HG03045 (cell line): Measurements from ENCODE around the gene STXBP6.

ENCODE experiments used
- ATAC-seq: cut with Tn5 transposase; IDR thresholded peaks from one replicate; pipeline ENCODE4 v1.9.1; 2021; ENCODE audit warnings: mild to moderate bottlenecking, moderate library complexity; ENCODE audit not compliant: unreplicated experiment

The STXBP6 gene

DNA sequence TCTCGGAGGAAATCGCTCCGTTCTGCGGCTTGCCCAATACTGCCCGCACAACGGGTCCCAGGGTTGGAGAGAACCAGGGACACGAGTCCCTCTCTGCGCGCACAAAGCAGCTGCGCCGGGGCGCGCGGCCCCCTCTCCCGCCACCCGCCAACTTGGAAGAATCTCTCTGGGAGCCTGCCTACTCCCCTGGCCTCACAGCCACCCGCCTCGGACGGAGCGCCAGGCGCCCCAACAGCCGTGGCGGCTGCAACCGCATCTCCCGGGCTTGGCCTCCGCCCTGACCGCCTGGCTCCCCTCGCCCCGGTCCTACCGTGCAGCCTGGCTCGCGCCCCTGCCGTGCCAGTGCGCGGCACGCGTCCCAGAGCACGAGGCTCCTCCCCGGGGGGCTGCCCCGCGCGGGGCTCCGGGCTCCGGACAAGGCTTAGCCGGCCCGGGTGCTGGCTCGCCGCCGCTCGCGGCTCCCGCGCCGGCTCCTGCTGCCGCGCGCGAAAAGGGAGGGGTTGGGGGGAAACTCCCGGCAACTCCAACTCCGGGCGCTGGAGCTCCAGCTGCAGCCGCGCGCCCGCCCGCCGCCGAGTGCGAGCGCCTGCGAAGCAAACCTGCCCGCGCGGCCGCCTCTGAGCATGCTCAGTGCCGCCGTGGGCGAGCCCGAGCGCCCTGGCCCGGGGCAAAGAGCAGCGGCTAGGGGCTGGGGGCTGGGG, at the start of gene STXBP6:
TSS of gene STXBP6 (minus strand) at position 580 of the 701 bp plus-strand sequence. CDS start 75,329 bp downstream, outside the sequence.
- ATAC-seq = no peak

DNA sequence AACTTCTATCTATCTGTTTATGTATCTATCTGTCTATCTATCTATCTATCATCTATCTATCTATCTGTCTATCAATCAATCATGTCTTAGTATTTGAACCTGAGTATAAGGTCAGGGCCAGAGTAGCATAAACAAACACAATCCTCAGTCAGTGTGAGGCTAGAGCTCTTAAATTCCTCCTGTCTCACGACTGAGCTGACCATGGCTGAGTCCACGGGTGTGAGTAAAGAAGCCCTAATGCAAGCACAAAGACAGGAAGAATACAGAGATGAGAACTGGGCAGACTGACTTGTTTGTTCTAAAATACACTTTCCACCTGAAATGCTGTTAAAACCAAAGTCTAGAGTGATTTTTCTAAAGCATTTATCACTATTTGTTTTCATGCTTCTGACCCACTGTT, 47.2 kb upstream of the STXBP6 start:
- no peak for ATAC-seq

DNA sequence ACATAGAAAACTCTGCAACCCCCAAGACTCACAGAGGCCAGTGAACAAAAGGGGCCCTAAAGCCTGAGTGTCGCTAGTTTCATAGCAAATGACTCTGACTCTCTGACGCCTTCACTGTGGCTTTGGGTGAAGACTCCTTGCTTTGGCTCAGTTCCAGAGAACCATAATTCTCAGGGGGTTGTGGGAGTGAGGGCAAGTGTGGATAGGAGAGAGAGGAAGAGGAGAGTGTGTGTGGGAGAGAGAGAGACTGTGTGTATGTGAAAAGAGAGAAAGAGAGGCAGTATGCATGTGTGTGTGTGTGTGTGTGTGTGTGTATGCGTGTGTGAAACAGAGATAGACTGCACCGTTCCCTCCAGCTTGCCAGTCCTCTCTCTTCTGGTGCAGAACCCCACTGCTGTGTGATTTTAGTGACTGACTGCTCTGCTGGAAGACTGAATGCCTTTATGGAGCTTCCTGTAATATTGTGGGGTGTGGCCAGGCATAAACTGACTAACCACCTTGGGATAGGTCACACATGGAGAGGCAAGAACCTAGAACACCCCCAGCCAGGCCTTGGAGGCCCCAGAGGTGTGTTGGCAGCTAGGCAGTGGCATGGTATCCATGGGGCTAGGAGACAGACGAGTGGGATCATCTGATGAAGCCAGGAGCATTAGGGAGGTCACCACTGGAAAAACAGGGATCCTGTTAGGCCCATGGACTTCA, 45.9 kb upstream of the STXBP6 start:
- no peak for ATAC-seq

DNA sequence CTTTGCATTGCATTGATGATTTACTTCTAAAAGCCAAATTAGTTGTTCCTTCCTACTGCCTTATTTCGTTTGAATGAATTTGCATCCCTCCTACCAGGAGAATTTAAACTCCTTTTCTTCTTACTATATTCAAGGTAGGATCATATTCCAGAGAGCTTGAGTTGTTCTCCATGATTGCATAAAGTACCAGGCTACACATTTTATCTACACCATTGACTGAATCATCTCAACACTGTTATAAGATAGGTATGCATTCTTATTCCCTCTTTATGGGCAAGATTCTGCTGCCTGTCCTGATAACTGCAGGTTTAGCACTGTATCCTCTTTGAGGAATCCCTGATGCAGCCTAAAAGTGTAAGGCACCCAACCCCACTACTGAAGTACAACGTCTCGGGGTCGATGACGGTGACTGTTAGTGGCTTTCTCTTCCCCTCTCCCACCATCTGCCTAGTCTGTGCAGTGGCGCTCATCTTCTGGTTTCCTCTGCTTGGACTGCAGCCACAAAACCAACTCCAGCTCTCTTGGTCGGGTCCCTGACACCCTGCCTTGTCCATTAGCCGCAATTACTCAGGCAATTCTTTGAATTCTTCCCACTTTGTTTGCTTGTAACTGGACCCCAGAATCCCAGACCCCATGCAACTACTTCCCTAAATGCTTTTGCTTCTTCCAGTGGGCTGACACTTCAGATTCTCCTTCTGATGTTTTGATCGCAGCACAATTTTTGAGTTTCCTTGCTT, 44.4 kb upstream of the STXBP6 start:
- ATAC-seq = no peak

DNA sequence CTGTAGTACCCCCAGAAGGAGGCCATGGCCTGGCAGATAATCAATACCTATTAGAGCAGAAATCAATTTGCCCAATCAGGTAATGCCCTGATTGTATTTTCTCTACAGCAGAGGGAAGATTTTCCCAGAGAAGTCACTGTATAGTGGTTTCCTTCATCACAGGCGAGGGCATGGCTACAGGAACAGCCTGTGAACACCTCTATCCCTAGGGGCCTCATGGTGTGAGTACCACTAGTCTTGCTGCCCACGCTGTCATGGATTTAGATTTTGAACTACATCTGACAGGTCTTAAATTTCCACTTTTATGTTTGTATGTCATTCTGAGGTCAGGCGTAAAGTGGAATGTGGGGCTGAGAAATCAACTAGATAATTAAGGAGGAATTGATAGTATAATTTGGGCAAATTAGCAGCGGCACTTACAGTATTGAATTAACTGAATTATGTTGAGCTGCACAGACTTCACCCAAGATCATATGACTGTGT, 42.4 kb upstream of the STXBP6 start:
- no peak for ATAC-seq

DNA sequence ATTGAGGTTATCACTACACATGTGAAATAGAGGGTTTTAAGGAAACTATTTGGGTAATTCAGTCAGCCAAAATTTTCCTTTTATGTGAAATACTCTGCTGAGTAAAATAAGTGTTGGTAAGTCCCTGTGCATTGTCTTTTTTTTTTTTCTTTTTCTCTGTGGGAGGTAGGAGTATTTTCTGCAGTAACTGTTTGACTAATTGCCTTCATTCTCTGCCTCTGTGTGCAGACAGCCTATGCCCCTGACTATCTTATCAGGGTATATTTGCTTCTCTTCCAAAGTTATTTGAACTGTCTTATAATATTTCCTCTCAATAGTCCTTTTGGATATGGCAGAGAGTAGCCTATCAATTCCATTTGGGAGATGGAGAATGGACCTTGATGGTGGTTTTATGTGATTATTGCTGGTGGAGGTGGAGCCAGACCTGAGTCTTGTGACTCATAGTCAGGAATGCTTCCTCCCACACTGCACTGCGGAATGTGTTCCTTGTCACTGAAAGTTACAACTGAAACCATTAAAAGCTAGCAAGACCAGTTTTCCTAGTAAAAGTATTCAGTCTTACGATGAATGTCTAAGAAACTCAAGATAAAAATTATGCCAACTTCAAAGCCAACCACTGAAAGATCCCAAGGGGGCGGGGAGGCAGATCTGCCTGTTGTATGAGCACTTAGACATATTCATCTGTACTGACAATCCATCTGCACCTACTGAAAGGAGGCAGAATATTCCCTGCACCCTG, 40.9 kb upstream of the STXBP6 start:
- ATAC-seq = no peak

DNA sequence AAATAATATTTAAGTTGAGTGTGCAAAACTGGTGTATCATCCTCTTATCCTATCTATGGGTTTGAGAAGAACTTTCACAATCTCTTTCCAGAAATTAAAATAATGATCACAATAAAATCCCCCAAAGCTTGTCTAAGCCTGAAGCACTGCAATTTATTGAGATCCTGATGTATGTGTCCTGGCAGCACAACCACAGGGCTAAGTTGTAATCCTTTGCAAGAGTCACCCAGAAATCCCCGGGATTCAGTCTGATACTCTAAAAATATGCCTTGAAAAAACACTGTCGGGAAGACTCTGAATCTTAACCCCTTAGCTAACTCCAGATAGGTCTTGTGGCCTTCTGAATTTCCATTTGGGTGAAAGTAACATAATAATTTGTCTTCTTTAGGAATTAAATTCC, 40.3 kb upstream of the STXBP6 start:
- no peak for ATAC-seq

DNA sequence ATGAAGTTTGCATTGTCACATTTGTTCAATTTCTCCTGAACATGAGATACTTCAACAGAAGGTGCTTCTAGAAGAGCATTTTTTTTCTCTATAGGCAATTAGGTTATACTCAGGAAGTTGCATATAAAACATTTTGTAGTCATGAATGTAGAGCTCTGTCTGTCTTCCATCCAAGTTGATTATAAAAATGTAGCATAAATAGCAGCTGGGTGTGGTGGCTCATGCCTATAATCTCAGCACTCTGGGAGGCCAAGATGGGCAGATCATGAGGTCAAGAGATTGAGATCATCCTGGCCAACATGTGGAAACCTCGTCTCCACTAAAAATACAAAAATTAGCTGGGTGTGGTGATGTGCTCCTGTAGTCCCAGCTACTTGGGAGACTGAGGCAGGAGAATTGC, 39.5 kb upstream of the STXBP6 start:
- no peak for ATAC-seq

DNA sequence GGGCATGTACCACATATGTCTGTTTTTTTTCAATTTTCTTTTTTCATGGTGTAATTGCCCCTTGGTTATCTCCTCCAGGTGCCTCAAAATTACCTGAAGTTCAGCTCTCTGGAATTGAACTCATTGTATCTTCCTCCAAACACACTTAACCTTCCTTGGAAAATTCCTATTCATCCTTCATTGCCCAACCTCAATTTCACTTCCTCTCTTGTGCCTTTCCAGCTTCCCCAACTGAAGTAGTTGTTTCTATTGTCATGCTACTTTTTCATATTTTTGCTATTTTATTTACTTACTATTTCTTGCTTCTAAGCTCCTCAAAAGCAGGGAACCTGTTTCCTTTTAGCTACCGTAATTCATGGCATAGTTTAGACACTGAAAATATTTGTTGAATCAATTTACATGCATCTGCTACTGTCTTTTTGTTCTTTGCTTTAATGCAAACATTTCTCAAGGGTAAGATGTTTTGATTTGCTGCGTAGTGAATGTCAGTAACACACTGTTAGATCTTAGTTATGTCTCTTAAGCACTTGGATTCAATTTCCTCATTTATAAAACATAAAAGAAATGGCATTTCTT, 37.0 kb upstream of the STXBP6 start:
- no peak for ATAC-seq

DNA sequence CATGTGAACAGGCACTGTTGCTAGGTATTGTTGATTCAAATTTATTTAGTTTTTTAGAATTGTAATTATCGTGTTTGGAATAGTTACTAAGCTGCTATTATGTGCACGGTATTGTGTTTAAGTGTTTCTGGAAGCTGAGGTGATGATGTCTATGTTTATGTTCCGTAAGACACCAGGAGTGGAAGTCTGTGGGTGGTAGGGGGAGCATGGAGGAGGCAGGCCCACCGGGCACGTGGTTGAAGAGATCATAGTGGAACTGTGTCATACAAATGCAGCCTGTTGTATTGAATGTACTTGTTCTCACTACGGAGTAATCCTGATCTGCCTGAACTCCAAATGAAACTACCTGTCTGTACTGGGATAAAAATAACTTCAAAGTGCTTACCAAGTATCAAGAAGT, 36.1 kb upstream of the STXBP6 start:
- ATAC-seq = no peak

DNA sequence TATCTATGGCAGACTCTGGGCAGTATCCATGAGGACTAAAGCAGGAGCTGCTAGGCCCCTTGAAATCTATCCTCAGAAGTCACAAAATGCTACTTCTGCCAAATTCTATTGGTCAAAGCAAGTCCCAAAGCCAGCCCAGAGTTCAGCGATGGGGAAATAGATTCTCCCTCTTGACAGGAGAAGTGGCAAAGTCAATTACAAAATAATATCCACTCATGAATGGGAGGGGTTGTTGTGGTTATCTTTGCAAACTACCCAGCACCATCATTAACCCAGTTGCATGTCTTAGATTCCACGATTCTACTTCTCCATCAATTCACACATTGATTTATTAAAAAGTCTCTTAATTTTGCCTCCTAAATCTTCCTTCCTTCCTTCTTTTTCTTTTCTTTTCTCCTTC, 30.7 kb upstream of the STXBP6 start:
- no peak for ATAC-seq

DNA sequence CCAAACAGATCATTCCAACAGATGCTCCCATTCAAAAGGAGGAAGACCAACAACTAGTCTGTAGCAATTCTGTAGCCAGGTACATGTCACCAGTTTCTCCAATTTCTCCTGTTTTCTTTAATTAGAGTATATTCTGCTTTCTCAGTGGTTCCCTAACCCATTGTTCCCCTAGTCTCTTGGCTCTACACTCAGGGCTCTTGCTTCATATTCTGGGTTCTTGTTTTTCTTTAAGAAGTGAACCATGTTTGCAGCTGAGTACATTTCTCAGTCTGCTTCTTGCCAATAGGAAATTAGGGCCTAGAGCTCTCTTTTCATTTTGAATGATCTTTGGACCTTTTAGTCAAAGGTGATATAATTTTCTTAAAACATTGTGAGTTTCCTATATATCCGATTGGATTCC, 29.4 kb upstream of the STXBP6 start:
- no peak for ATAC-seq

DNA sequence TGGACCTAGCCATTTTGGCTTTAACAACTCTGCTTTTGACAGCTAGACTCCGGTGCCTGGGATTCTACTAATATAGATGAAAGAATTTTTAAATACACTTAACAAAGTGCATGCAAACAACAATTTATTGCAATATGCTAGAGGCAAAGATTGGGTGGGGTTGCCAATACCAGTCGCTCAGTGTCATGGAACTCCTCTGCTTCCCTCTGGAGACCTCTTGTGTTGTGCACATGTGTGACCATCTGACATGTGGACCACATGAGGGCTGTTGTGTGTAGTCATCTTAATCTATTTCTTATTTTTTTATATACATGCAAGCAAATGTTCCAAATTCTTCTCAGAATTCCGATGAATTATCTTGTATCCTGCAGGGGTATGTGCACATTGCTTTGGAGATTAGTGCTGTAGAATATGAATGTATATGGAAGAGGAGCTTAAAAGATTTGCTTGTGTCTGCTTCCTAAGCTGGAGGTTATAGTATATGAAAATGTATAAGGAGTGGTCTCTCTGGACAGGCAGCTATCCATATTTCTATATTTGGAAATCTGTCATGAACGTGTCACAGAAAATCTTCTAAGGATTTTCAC, 24.2 kb upstream of the STXBP6 start:
- no peak for ATAC-seq

DNA sequence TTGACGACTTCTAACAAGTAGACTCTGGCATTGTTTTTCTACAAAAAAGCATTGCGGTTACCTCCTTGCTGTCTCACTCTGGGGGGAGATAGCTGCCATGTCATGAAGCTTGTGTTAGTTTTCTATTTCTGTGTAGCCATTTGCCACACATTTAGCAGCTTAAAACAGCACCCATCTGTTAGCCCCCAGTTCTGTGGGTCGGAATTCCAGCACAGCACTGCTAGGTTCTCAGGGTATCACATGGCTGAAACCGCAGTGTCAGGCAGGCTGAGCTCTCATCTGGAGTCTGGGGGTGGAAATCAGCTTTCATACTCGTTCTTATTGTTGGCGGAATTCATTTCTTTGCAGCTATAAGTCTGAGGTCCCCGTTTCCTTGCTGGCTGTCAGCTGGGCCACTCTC, 19.9 kb upstream of the STXBP6 start:
- ATAC-seq = no peak

DNA sequence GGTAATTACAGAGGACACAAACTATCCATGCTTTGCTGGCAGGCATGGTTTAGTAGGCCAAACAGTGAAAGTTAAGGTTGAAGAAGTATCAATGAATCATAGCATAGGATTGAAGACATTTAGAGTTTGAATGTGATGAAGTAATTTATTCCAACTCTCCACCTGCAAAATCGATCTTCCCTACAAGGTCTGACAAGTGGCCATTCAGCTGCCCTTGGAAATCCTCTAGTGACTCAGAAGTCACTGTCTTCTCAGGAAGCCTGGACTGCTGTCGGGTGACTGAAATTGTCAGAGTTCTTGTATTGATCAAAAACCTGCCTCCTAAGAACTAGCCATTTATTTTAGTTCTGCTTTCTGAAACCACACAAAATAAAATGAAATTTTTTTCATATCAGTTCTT, 17.7 kb upstream of the STXBP6 start:
- ATAC-seq = no peak

DNA sequence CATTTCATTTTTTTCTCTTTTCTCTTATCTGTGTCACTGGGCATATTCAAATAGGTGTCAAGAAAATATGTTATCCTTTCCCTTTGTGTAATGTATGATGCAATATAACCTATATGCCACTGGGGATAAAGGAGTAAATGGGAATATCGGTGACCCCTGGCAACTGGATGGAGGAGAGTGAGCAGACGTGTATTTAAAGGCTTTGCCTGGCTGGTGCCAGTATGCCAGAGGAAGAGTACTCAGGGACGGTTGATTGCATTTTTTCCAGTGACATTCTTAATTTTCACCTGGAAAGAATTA, 12.0 kb upstream of the STXBP6 start:
- no peak for ATAC-seq

DNA sequence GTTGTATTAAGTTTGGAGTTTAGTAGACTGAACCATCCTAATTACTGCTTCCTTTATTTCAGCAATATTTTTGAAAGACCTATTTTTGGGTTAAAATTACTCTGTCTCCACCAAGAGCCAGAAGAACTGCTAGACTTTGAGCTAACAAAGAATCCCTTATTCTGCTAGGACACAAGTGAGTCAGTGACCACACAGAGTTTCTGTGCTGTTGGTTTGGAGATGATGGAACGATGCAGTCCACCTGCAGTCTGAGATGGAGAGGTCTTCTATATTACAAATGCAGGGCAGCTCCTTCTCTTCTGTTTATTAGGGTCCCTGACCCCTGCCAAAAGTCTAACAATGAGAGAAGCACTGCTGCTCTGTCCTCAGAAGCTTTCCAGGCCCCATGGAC, 6.7 kb upstream of the STXBP6 start:
- ATAC-seq = no peak

DNA sequence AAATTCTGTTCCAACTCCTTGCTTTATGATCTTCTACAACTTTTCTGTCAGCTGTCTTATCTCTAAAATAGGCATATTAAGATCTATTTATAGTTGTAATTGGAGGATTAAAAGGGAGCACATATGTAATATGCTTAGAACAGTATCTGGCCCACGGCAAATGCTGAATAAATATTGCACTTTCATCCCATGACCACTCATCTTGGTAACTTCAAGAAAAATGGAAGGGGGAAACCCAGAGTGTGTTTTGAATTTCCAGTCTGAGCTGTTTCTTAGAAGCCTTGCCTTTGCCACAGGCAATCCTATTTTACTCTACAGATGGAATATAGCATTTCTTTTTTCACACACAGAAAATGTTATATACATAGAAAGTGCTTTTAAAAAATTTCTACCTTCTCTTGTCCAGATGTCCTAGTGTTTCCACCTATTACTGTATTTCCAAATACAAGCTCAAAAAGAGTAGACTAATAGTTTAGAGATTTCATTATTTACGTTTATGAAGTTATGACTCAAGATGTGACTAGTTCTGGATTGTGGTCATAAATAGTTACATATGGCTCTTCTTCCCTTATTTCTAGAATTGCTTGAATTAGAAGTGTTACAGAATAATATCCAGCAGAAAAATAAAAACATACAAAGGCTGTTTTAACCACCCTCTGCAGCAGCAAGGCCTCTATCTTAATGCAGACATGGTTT, 6.2 kb upstream of the STXBP6 start:
- ATAC-seq = no peak

DNA sequence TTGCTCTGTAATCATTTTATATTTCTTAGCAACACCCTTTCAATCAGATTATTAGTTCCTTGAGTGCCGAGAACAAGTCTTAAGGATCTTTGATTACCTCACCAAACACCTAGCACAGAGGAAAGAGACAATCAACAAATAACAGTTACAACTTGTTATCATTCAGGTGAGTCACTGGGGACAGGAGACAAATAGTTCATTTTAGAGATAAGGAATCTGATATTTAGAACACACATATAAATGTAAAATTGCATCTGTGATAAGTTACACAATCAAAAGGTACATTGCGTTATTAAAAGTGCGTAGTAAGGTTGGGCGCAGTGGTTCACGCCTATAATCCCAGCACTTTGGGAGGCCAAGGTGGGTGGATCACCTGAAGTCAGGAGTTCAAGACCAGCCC, 5.1 kb upstream of the STXBP6 start:
- no peak for ATAC-seq

DNA sequence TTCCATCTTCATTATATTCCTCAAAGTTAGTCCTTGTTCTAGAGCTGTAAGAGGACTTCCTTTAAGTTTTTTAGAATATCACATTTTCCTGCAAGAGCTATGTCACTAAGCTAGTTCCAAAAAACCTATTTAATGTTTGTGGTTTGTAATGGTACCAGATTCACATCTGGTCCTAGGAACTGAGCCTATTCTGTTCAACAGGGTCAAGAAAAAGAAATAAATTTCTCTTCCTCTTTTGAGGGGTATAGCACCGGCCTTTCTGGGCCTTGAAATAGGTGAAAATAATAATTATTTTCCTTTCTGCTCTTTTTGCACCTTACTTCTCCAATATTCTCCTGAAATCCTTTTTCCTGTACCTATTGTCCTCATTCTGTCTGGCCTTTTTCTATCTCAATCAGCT, 3.6 kb upstream of the STXBP6 start:
- ATAC-seq = no peak
